ENCODE data around the gene PLA2G2F. TPM values are rescaled to one million over a fixed set of nuclear protein-coding genes. Genes with fewer than 3 reads are reported as not detected.

Gene PLA2G2F
- total and polyA plus RNA-seq, 9 of the 15 experiments (the other 6 are each of a cell fraction or from before 2014, with no cell fraction given) = not detected

- H3K4me2 ChIP-seq (ENCODE audit: insufficient read depth, low read length) = no peak overlapping the region
- H2AFZ ChIP-seq (ENCODE audit: low read depth, low read length) = no peak overlapping the region
- peaks cover 6 to 77% of the 10 kb centered on the region in 2 experiments; a peak in 4 of 5 replicates for H3K27me3 ChIP-seq (ENCODE audit: control insufficient read depth in 2 of 2, insufficient read depth in 2 of 2, low read length in 2 of 2)
- BruUV-seq (replicated peaks) = no TSS peak
- no peaks in the 10 kb centered on the region for H3K9me1 ChIP-seq (ENCODE audit: control insufficient read depth, insufficient read depth, low read length)
- CTCF ChIA-PET (ENCODE audit: low intra/inter-chr PET ratio) = no interaction called here
- no peak overlapping the region for H3K4me3 ChIP-seq
- DNase-seq (ENCODE audit: extremely low read depth in 1 of 4, low spot score in 3 of 4) (no peak), ATAC-seq (no peak), FAIRE-seq (no peak)
- H3K27ac ChIP-seq (ENCODE audit: extremely low read depth, low read depth, low read length) = no peak overlapping the region
- POLR2A ChIA-PET = interaction anchor here (0.7 to 0.9 kb wide), 2 partner anchors 64 to 77 kb away, joined by 3 to 5 read pairs; no protein-coding TSS in a partner anchor
- 0% methylated on average over 8 of the region's 8 CpGs for WGBS (ENCODE audit: insufficient coverage, low coverage, missing lambda C conversion rate)
- no peaks in the 10 kb centered on the region for H3K36me3 ChIP-seq (ENCODE audit: control insufficient read depth, insufficient read depth, low read length)
- H3K79me2 ChIP-seq (ENCODE audit: control insufficient read depth, insufficient read depth, low read length) = no peaks in the 10 kb centered on the region
- H3K9ac ChIP-seq (ENCODE audit: insufficient read depth in 1 of 2, low read depth in 2 of 2, low read length in 2 of 2) = no peak overlapping the region
- intact Hi-C loops (cut with micrococcal nuclease) (no loop called here), in situ Hi-C loops (cut with MboI) (no loop called here)
- no peaks in the 10 kb centered on the region for H3K9me3 ChIP-seq (replicated peaks; ENCODE audit: control insufficient read depth, insufficient read depth, low read depth, low read length)
- H4K20me1 ChIP-seq (replicated peaks; ENCODE audit: control insufficient read depth, insufficient read depth, low read length) = no peaks in the 10 kb centered on the region; the same call in 1 of the 2 replicates
- peaks cover 0 to 3% of the 10 kb centered on the region in 2 experiments; a peak in 1 of 5 replicates for H3K4me1 ChIP-seq (replicated peaks in 1 of 2; ENCODE audit: control insufficient read depth in 2 of 2, insufficient read depth in 2 of 2, low read length in 2 of 2)
- TF ChIP-seq TEAD2 (tag; IDR thresholded peaks at IDR 0.05) (no peak), NR0B1 (IDR thresholded peaks at IDR 0.05; ENCODE audit: partially characterized antibody) (no peak), SPI1 (IDR thresholded peaks at IDR 0.05; ENCODE audit: borderline replicate concordance, low read depth, low read length) (no peak), CBFB (CRISPR knock-in tag; IDR thresholded peaks at IDR 0.05) (no peak), KDM4B (IDR thresholded peaks at IDR 0.05; ENCODE audit: borderline replicate concordance in 2 of 2, low read depth in 1 of 2) (no peak), ZNF583 (CRISPR knock-in tag; IDR thresholded peaks at IDR 0.05) (no peak), CREBBP (IDR thresholded peaks at IDR 0.05; ENCODE audit: low read depth, low read length) (no peak), ZNF717 (CRISPR knock-in tag; IDR thresholded peaks at IDR 0.05) (no peak)
Observed at GRCh38 chr1:20143318-20143717, 4.2 kb downstream of the PLA2G2F start.

Measured in K562 (cell line).